Fibroblast of lung (primary cell): ENCODE measurements around the gene TCERG1L.

ENCODE experiments used
- CTCF ChIP-seq, 2 donors: IDR thresholded peaks in 1 of 2; conservative IDR thresholded peaks in 1 of 2; 1 replicate in 1 of 2; 2 replicates in 1 of 2; pipeline ENCODE4 v1.5.1; 2011 to 2012; ENCODE audit warnings: low read length in 2 of 2, control low read depth in 1 of 2, inconsistent platforms in 1 of 2, low read depth in 1 of 2, mild to moderate bottlenecking in 1 of 2
- EZH2 ChIP-seq: IDR thresholded peaks from 2 replicates; pipeline ENCODE4 v1.5.1; 2012; ENCODE audit warnings: low read length, control low read depth, mild to moderate bottlenecking; ENCODE audit errors: missing control alignments

- no peak for TF ChIP-seq CTCF (conservative IDR thresholded peaks at IDR 0.05 in 1 of 2, IDR thresholded peaks at IDR 0.05 in 1 of 2; ENCODE audit: low read depth in 1 of 2, low read length in 2 of 2)
- TF ChIP-seq EZH2 = no peak
These were observed 203.6 kb downstream of the TCERG1L start for GRCh38 chr10:131107970-131108369.
